Cardiac fibroblast (primary cell): Measurements from ENCODE around the gene PPP4R4.
A peak's percentile ranks its signal among the peaks of the same experiment; 100 is the strongest.
"Not testable (repeated sequence)": the region's sequence is repeated elsewhere in the genome, so short reads cannot be mapped to it uniquely, and the experiment has no call there.

Experiments used
- DNase-seq, 2 donors: peaks; one replicate each; pipeline versions ENCODE4 v3.0.0 to v3.0.0-alpha.2; 2010; ENCODE audit warnings: low read depth in 2 of 2
- H3K4me3 ChIP-seq, 2 donors: replicated peaks in 1 of 2; 1 replicate in 1 of 2; 2 replicates in 1 of 2; pipeline ENCODE4 v1.5.1; 2011; ENCODE audit warnings: low read depth in 2 of 2, low read length in 2 of 2, mild to moderate bottlenecking in 2 of 2, moderate library complexity in 1 of 2
- CTCF ChIP-seq: IDR thresholded peaks from one replicate; pipeline ENCODE4 v1.5.1; 2011; ENCODE audit warnings: low read depth, mild to moderate bottlenecking, low read length, inconsistent platforms

The PPP4R4 gene

GRCh38 chr14:94203473-94204210 is 29.5 kb downstream of the PPP4R4 start:
- DNase-seq, result no peak
- H3K4me3 ChIP-seq, result no peak overlapping the region
- TF ChIP-seq CTCF, result no peak

- no peak overlapping the region for H3K4me3 ChIP-seq
- DNase-seq, result peak; percentile 13 to 38
- no peak for TF ChIP-seq CTCF
Measured at GRCh38 chr14:94213021-94213420, 38.9 kb downstream of the PPP4R4 start.

- no peak overlapping the region for H3K4me3 ChIP-seq
- no peak for TF ChIP-seq CTCF
- DNase-seq, result no peak
Measured at GRCh38 chr14:94213741-94214140, 39.6 kb downstream of the PPP4R4 start.

- no peak for TF ChIP-seq CTCF
- DNase-seq, result no peak
- H3K4me3 ChIP-seq, result no peak overlapping the region
Measured at GRCh38 chr14:94217116-94217515, 43.0 kb downstream of the PPP4R4 start.

GRCh38 chr14:94218198-94218886 is 44.2 kb downstream of the PPP4R4 start:
- H3K4me3 ChIP-seq, DNase-seq: not testable (repeated sequence)

GRCh38 chr14:94224040-94224439 is 49.9 kb downstream of the PPP4R4 start:
- no peak for DNase-seq
- TF ChIP-seq CTCF, result no peak
- H3K4me3 ChIP-seq, result no peak overlapping the region

GRCh38 chr14:94225460-94226378 is 51.6 kb downstream of the PPP4R4 start:
- H3K4me3 ChIP-seq, result no peak overlapping the region
- TF ChIP-seq CTCF, result no peak
- DNase-seq, result no peak
